Tibial nerve (tissue), 4 donors: ENCODE data around the gene PCBP1. TPM values are rescaled to one million over a fixed set of nuclear protein-coding genes. Genes with fewer than 3 reads are reported as not detected.
"Not testable (repeated sequence)": the region's sequence is repeated elsewhere in the genome, so short reads cannot be mapped to it uniquely, and the experiment has no call there.

Experiments used
- DNase-seq, 2 donors: peaks; one replicate each; pipeline ENCODE4 v3.0.0-alpha.2; 2019; ENCODE audit warnings: low spot score in 2 of 2
- H3K27ac ChIP-seq, 4 donors: fragments of 200-600 bp; sonication (generic) in 3 of 4; one replicate each; pipeline ENCODE4 v1.5.1; 2017 to 2019; ENCODE audit warnings: mild to moderate bottlenecking in 1 of 4
- H3K27me3 ChIP-seq, 2 donors: fragments of 200-600 bp; sonication (generic) in 1 of 2; one replicate each; pipeline versions ENCODE4 v1.5.1 to v1.6.0; 2017 to 2019
- H3K36me3 ChIP-seq, 3 donors: fragments of 200-600 bp; sonication (generic); one replicate each; pipeline ENCODE4 v1.5.1; 2018 to 2019
- H3K4me1 ChIP-seq, 4 donors: fragments of 200-600 bp; sonication (generic) in 3 of 4; one replicate each; pipeline ENCODE4 v1.5.1; 2017 to 2019
- H3K4me3 ChIP-seq, 4 donors: fragments of 200-600 bp; sonication (generic) in 3 of 4; one replicate each; pipeline ENCODE4 v1.5.1; 2017 to 2019; ENCODE audit warnings: mild to moderate bottlenecking in 1 of 4, moderate library complexity in 1 of 4
- H3K9me3 ChIP-seq, 4 donors: fragments of 200-600 bp; sonication (generic) in 3 of 4; one replicate each; pipeline ENCODE4 v1.5.1; 2017 to 2019
- CTCF ChIP-seq, 5 experiments: fragments of 200-600 bp in 3 of 5; fragments of 450-650 bp in 2 of 5; sonication (generic) in 3 of 5; IDR thresholded peaks; one replicate each; pipeline ENCODE4 v1.5.1; 2016 to 2019; ENCODE audit warnings: antibody characterized with exemption in 5 of 5, mild to moderate bottlenecking in 3 of 5, moderate library complexity in 2 of 5
- EP300 ChIP-seq, 2 donors: sonication (generic); formaldehyde crosslinking; IDR thresholded peaks; one replicate each; pipeline ENCODE4 v1.6.1; 2017; ENCODE audit warnings: antibody characterized with exemption in 2 of 2, mild to moderate bottlenecking in 1 of 2
- POLR2A ChIP-seq, 2 donors: fragments of 450-650 bp; IDR thresholded peaks; one replicate each; pipeline ENCODE4 v1.6.1; 2017; ENCODE audit warnings: antibody characterized with exemption in 2 of 2, mild to moderate bottlenecking in 2 of 2, moderate library complexity in 2 of 2
- WGBS, 2 donors: methylation state at CpG; one replicate each; pipeline ENCODE4 v1.1.5; 2018; 5-methylcytosine and 5-hydroxymethylcytosine counted together
- total RNA-seq, 4 donors: library from RNA; depleted of rRNA; stranded (reverse); fragments of >200 nt; gene quantifications; one replicate each; pipeline ENCODE4 v1.1.0, GENCODE V29; 2016

PCBP1 gene
- total RNA-seq, 4 donors from 2014 or later, result 157 to 203 (median 188) TPM

DNA sequence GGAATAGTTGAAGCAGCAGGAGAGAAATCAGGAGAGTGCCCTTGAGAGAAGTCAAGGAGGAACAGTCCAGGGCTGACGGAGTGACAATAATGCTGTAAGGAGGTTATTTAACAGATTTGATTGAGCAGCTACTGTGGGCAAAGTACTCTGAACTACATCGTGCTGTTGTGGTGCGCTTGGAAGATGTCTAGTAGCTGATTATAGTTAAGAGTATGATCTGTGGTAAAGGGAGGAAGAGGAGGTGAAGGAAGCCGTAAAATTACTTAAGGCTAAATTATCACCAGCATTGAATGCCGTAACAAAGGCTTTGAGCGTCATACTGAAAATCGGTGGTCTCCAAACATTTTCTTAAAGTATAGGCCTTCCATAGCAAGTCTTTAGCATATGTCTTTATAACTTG, 4.5 kb downstream of the PCBP1 start:
- Histone ChIP-seq H3K9me3 (no peaks in the 10 kb centered on the region), H3K4me3 (no peak overlapping the region), H3K36me3 (peaks cover 0 to 24% (median 0%) of the 10 kb centered on the region in 3 donors), H3K4me1 (peaks cover 0 to 67% (median 35%) of the 10 kb centered on the region in 4 donors), H3K27me3 (no peaks in the 10 kb centered on the region), H3K27ac (peak overlapping the region in 3 of 4 donors; percentile 2 to 99 (median 93))
- DNase-seq, result no peak
- TF ChIP-seq POLR2A (IDR thresholded peaks at IDR 0.05) (no peak), EP300 (IDR thresholded peaks at IDR 0.05) (no peak), CTCF (IDR thresholded peaks at IDR 0.05) (no peak)
- WGBS, 2 donors, result 91 to 92% methylated on average over 7 of the region's 7 CpGs

GRCh38 chr2:70092576-70093243, 5.4 kb downstream of the PCBP1 start:
- peaks cover 0 to 67% (median 35%) of the 10 kb centered on the region in 4 donors for H3K4me1 ChIP-seq
- DNase-seq, H3K27me3 ChIP-seq, H3K9me3 ChIP-seq, H3K4me3 ChIP-seq: not testable (repeated sequence)
- peaks cover 0 to 24% (median 0%) of the 10 kb centered on the region in 3 donors for H3K36me3 ChIP-seq
- 91 to 92% methylated on average over 12 of the region's 12 CpGs for WGBS, 2 donors
- peak overlapping the region in 2 of 4 donors; percentile 93 to 99 for H3K27ac ChIP-seq

DNA sequence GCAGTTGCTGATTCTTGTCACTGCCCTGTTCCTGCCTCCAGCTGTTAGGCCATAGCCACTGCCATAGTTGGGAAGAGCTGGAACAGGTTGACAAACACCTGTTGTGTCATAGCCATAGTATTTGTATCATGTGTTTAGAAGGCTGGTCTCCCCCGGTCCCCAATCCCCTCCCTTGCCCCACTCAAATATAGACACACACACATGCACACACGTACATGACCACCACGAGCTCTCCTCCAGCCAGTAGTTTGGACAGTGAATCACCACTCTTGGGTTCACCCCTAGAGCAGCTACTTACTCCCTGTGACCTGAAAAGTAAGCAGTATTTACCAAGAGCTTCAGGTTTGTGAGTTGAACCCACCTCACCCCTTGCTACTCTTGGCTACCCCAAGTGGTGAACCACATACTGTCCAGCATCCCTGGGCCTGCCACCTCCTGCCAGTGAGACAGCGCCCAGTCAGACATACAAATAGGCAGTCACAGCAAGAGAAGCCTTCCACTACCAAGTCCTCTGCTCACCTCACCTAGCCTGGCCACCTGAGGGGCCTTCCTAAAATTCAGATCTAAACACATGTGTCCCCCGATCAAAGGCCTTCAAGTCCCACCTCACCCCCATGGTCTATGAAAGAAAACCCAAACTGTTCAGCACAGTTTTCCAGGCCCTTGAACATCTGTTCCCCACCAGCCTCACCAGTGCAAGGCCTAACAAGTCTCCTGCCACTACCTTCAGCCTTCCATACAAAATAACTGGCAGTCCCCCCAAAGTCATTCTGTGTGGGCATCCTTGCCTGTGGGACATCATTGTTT, 7.1 kb downstream of the PCBP1 start:
- WGBS, 2 donors, result 82 to 89% methylated on average over 5 of the region's 5 CpGs
- peaks cover 0 to 62% (median 33%) of the 10 kb centered on the region in 4 donors for H3K4me1 ChIP-seq
- H3K4me3 ChIP-seq, result no peak overlapping the region
- H3K36me3 ChIP-seq, result peaks cover 0 to 13% (median 0%) of the 10 kb centered on the region in 3 donors
- peak overlapping the region; percentile 86 to 99 (median 92) for H3K27ac ChIP-seq
- TF ChIP-seq EP300 (IDR thresholded peaks at IDR 0.05), result no peak
- TF ChIP-seq CTCF (IDR thresholded peaks at IDR 0.05), result no peak
- no peak for TF ChIP-seq POLR2A (IDR thresholded peaks at IDR 0.05)
- no peaks in the 10 kb centered on the region for H3K9me3 ChIP-seq
- H3K27me3 ChIP-seq, result no peaks in the 10 kb centered on the region
- peak in 1 of 2 donors; percentile 5 for DNase-seq

GRCh38 chr2:70094978-70095719, 7.9 kb downstream of the PCBP1 start:
- Histone ChIP-seq H3K4me3 (peak overlapping the region in 2 of 4 donors; percentile 9 to 14), H3K4me1 (peaks cover 0 to 54% (median 25%) of the 10 kb centered on the region in 4 donors), H3K36me3 (peaks cover 0 to 13% (median 0%) of the 10 kb centered on the region in 3 donors), H3K9me3 (no peaks in the 10 kb centered on the region), H3K27ac (peak overlapping the region; percentile 86 to 99 (median 92)), H3K27me3 (no peaks in the 10 kb centered on the region)
- 18 to 21% methylated on average over 5 of the region's 5 CpGs for WGBS, 2 donors
- TF ChIP-seq CTCF (IDR thresholded peaks at IDR 0.05) (no peak), EP300 (IDR thresholded peaks at IDR 0.05) (peak; percentile 48 to 95), POLR2A (IDR thresholded peaks at IDR 0.05) (peak; percentile 60 to 63)
- peak in 1 of 2 donors; percentile 48 for DNase-seq
